HCT116 (cell line): ENCODE data around the gene RPL10. TPM values are rescaled to one million over a fixed set of nuclear protein-coding genes. Genes with fewer than 3 reads are reported as not detected.

Source experiments
- ATAC-seq: fragments of 200-7000 bp; cut with Tn5 transposase; 2 replicates; pipeline ENCODE4 v1.9.1; 2020; ENCODE audit warnings: mild to moderate bottlenecking, moderate library complexity
- BruUV-seq: library from RNA; stranded (reverse); fragments of 400-500 nt; replicated peaks from 2 replicates; lab custom pipeline; 2021; lab: Mats Ljungman, UMichigan
- CTCF ChIA-PET: fragments of 300-600 bp; sonication (Branson Sonifier 250); formaldehyde crosslinking; loops from one replicate; lab custom pipeline; 2021; ENCODE audit warnings: antibody characterized with exemption; lab: Charles Lee
- POLR2A ChIA-PET: fragments of 300-600, 350-600 bp; sonication (Branson Sonifier 250); formaldehyde crosslinking; loops from one replicate; lab custom pipeline; 2021; ENCODE audit warnings: antibody characterized with exemption; lab: Charles Lee
- RAD21 ChIA-PET, 2 experiments: fragments of 300-600 bp; sonication (Branson Sonifier 250); formaldehyde crosslinking; loops; one replicate each; lab custom pipeline; 2023; ENCODE audit warnings: low total read pairs in 2 of 2; ENCODE audit not compliant: uncharacterized antibody in 2 of 2, unreplicated experiment in 2 of 2, low non-redundant PET in 1 of 2; lab: Charles Lee
- DNase-seq: peaks from one replicate; pipeline ENCODE4 v3.0.0-alpha.2; 2010; ENCODE audit warnings: low read depth, low spot score
- H2AFZ ChIP-seq: fragments of 200-600 bp; shearing (Covaris generic), sonication (generic); 2 replicates; pipeline ENCODE4 v1.6.1; 2017; ENCODE audit warnings: low read depth, mixed run types, mixed read lengths, antibody characterized with exemption, low read length; ENCODE audit not compliant: poor library complexity, severe bottlenecking
- H3K27ac ChIP-seq: 2 replicates; pipeline ENCODE4 v1.5.1; 2012; ENCODE audit warnings: low read depth, low read length
- H3K27me3 ChIP-seq: fragments of 200-600 bp; sonication (generic); 2 replicates; pipeline ENCODE4 v1.6.1; 2016; ENCODE audit warnings: mixed run types, low read length, mixed read lengths; ENCODE audit not compliant: insufficient read depth
- H3K36me3 ChIP-seq, 2 experiments: fragments of 200-500 bp in 1 of 2; fragments of 200-600 bp in 1 of 2; sonication (Bioruptor generic) in 1 of 2; sonication (generic) in 1 of 2; 2 replicates each; pipeline versions ENCODE4 v1.5.1 to v1.6.1; 2014 to 2016; ENCODE audit warnings: low read length in 2 of 2, inconsistent platforms in 1 of 2, mixed read lengths in 1 of 2, mixed run types in 1 of 2; ENCODE audit not compliant: insufficient read depth in 2 of 2, control insufficient read depth in 1 of 2
- H3K4me1 ChIP-seq, 2 experiments: fragments of 200-600 bp in 1 of 2; sonication (generic) in 1 of 2; 2 replicates each; pipeline versions ENCODE4 v1.5.1 to v1.6.1; 2012 to 2017; ENCODE audit warnings: low read length in 2 of 2, inconsistent platforms in 1 of 2, mild to moderate bottlenecking in 1 of 2, mixed read lengths in 1 of 2, mixed run types in 1 of 2, moderate library complexity in 1 of 2; ENCODE audit not compliant: insufficient read depth in 2 of 2, control insufficient read depth in 1 of 2
- H3K4me2 ChIP-seq: fragments of 200-600 bp; sonication (generic); 2 replicates; pipeline ENCODE4 v1.6.1; 2017; ENCODE audit warnings: mixed run types, low read length, mixed read lengths
- H3K4me3 ChIP-seq, 2 experiments: fragments of 200-600 bp in 1 of 2; sonication (generic) in 1 of 2; replicated peaks in 1 of 2; 2 replicates each; pipeline ENCODE4 v1.5.1; 2011 to 2016; ENCODE audit warnings: low read length in 2 of 2, control low read depth in 1 of 2, low read depth in 1 of 2, mild to moderate bottlenecking in 1 of 2, mixed read lengths in 1 of 2, mixed run types in 1 of 2
- H3K79me2 ChIP-seq: fragments of 200-600 bp; sonication (generic); 2 replicates; pipeline ENCODE4 v1.6.1; 2017; ENCODE audit warnings: mild to moderate bottlenecking, mixed run types, low read length, moderate library complexity, mixed read lengths; ENCODE audit not compliant: insufficient read depth
- H3K9ac ChIP-seq: fragments of 200-600 bp; sonication (generic); 2 replicates; pipeline ENCODE4 v1.6.1; 2016; ENCODE audit warnings: low read length, mixed read lengths
- H3K9me2 ChIP-seq: fragments of 200-600 bp; sonication (generic), shearing (Covaris generic); 2 replicates; pipeline ENCODE4 v1.6.1; 2017; ENCODE audit warnings: mixed run types, mild to moderate bottlenecking, moderate library complexity; ENCODE audit not compliant: insufficient read depth
- H3K9me3 ChIP-seq, 2 experiments: fragments of 200-500 bp in 1 of 2; fragments of 200-600 bp in 1 of 2; sonication (Bioruptor generic) in 1 of 2; sonication (generic) in 1 of 2; 2 replicates each; pipeline ENCODE4 v1.6.1; 2014 to 2017; ENCODE audit warnings: low read length in 2 of 2, mixed read lengths in 2 of 2, inconsistent platforms in 1 of 2, low read depth in 1 of 2, mild to moderate bottlenecking in 1 of 2, mixed run types in 1 of 2, moderate library complexity in 1 of 2; ENCODE audit not compliant: control insufficient read depth in 1 of 2, insufficient read depth in 1 of 2
- H4K20me1 ChIP-seq: fragments of 200-600 bp; sonication (generic), shearing (Covaris generic); 2 replicates; pipeline ENCODE4 v1.6.1; 2017; ENCODE audit warnings: mixed run types, mild to moderate bottlenecking, moderate library complexity; ENCODE audit not compliant: insufficient read depth
- ATF3 ChIP-seq: IDR thresholded peaks from 2 replicates; pipeline ENCODE4 v1.6.1; 2012
- ELF1 ChIP-seq: IDR thresholded peaks from 2 replicates; pipeline ENCODE4 v1.6.1; 2012; ENCODE audit warnings: low read depth, borderline replicate concordance
- FOSL1 ChIP-seq: IDR thresholded peaks from 2 replicates; pipeline ENCODE4 v1.6.1; 2012; ENCODE audit warnings: low read depth
- JUND ChIP-seq: IDR thresholded peaks from 2 replicates; pipeline ENCODE4 v1.6.1; 2012
- RAD21 ChIP-seq: IDR thresholded peaks from 2 replicates; pipeline ENCODE4 v1.6.1; 2012; ENCODE audit warnings: low read depth, mild to moderate bottlenecking
- REST ChIP-seq: IDR thresholded peaks from 2 replicates; pipeline ENCODE4 v1.6.1; 2012; ENCODE audit warnings: low read depth
- TCF7L2 ChIP-seq: IDR thresholded peaks from 2 replicates; pipeline ENCODE4 v1.7.0; 2011; ENCODE audit warnings: borderline replicate concordance, inconsistent platforms; ENCODE audit not compliant: insufficient read depth, insufficient read length; ENCODE audit errors: extremely low read depth
- YY1 ChIP-seq: IDR thresholded peaks from 2 replicates; pipeline ENCODE4 v1.6.1; 2011; ENCODE audit warnings: low read length, low read depth, moderate library complexity, mild to moderate bottlenecking; ENCODE audit not compliant: insufficient replicate concordance; ENCODE audit errors: extremely low read depth
- ZFX ChIP-seq: fragments of 450-650 bp; IDR thresholded peaks from 2 replicates; pipeline ENCODE4 v1.6.1; 2017
- intact Hi-C: fragments of 100-400 bp; cut with micrococcal nuclease; formaldehyde crosslinking; loops from 2 replicates; pipeline ENCODE4 v1.10.0; 2022
- total RNA-seq: library from RNA; stranded (reverse); gene quantifications from one replicate; pipeline ENCODE4 v1.2.1, GENCODE V29; 2021; ENCODE audit not compliant: unreplicated experiment

Gene RPL10
- total RNA-seq, 1 experiment from 2014 or later: 3,069 TPM

- Histone ChIP-seq H4K20me1 (no peaks in the 10 kb centered on the region), H3K9me3 (no peaks in the 10 kb centered on the region), H3K27ac (peak overlapping the region; percentile 73), H2AFZ (no peak overlapping the region), H3K36me3 (no peaks in the 10 kb centered on the region; a peak in 1 of 4 replicates), H3K27me3 (no peaks in the 10 kb centered on the region), H3K9ac (peak overlapping the region; percentile 59), H3K4me1 (peaks cover 3 to 13% of the 10 kb centered on the region in 2 experiments; a peak in 2 of 4 replicates), H3K9me2 (no peaks in the 10 kb centered on the region), H3K4me2 (peak overlapping the region; percentile 77), H3K4me3 (peak overlapping the region in 1 of 2 experiments; percentile 63; a peak in 1 of 4 replicates), H3K79me2 (peaks cover 29% of the 10 kb centered on the region)
- DNase-seq: no peak
- RAD21 ChIA-PET: no interaction called here
- ATAC-seq: peak; percentile 67
- TF ChIP-seq ZFX (no peak), RAD21 (no peak), FOSL1 (no peak), YY1 (no peak), TCF7L2 (no peak), ELF1 (no peak), JUND (no peak), REST (no peak), ATF3 (no peak)
- CTCF ChIA-PET: no interaction called here
- no TSS peak for BruUV-seq
- intact Hi-C loops: no loop called here
- POLR2A ChIA-PET: no interaction called here
Observed at GRCh38 chrX:154436374-154436982, 38.3 kb downstream of the RPL10 start.
